Ishikawa (cell line): ENCODE measurements around the gene MIDN.
A peak's percentile ranks its signal among the peaks of the same experiment; 100 is the strongest.

Experiments
- CEBPB ChIP-seq: IDR thresholded peaks from 2 replicates; pipeline ENCODE4 v1.6.1; 2012
- CREB1 ChIP-seq: IDR thresholded peaks from 2 replicates; pipeline ENCODE4 v1.6.1; 2012; ENCODE audit warnings: low read depth
- FOXM1 ChIP-seq: IDR thresholded peaks from 2 replicates; pipeline ENCODE4 v1.6.1; 2012; ENCODE audit warnings: low read depth, borderline replicate concordance
- MAX ChIP-seq: IDR thresholded peaks from 2 replicates; pipeline ENCODE4 v1.6.1; 2012
- RAD21 ChIP-seq: IDR thresholded peaks from 2 replicates; pipeline ENCODE4 v1.6.1; 2012; ENCODE audit warnings: low read depth
- TAF1 ChIP-seq: IDR thresholded peaks from 2 replicates; pipeline ENCODE4 v1.6.1; 2012; ENCODE audit warnings: low read depth, mild to moderate bottlenecking
- YY1 ChIP-seq: IDR thresholded peaks from 2 replicates; pipeline ENCODE4 v1.6.1; 2012; ENCODE audit warnings: low read depth

GRCh38 chr19:1267477-1268225 is 19.3 kb downstream of the MIDN start:
- peak; percentile 88 for TF ChIP-seq CEBPB
- TF ChIP-seq FOXM1, result no peak
- no peak for TF ChIP-seq YY1
- no peak for TF ChIP-seq RAD21
- TF ChIP-seq MAX, result no peak
- no peak for TF ChIP-seq CREB1
- TF ChIP-seq TAF1, result 0 out of 2 replicates have a peak, but pooled peaks have one; percentile 27
